HG03439 (cell line): Measurements from ENCODE around the gene HES6.
"Not testable (repeated sequence)": the region's sequence is repeated elsewhere in the genome, so short reads cannot be mapped to it uniquely, and the experiment has no call there.

Experiments
- ATAC-seq: cut with Tn5 transposase; IDR thresholded peaks from one replicate; pipeline ENCODE4 v1.9.1; 2021; ENCODE audit warnings: mild to moderate bottlenecking, moderate library complexity; ENCODE audit not compliant: unreplicated experiment

The HES6 gene

GRCh38 chr2:238274152-238274865, 34.5 kb upstream of the HES6 start:
- ATAC-seq: no peak

GRCh38 chr2:238273433-238273832, 33.6 kb upstream of the HES6 start:
- ATAC-seq: not testable (repeated sequence)

GRCh38 chr2:238272156-238272555, 32.3 kb upstream of the HES6 start:
- no peak for ATAC-seq

- not testable (repeated sequence) for ATAC-seq
Measured at GRCh38 chr2:238271686-238272085, 31.8 kb upstream of the HES6 start.

- ATAC-seq: no peak
Measured at GRCh38 chr2:238271061-238271554, 31.3 kb upstream of the HES6 start.

GRCh38 chr2:238270606-238271005, 30.8 kb upstream of the HES6 start:
- ATAC-seq: no peak

- no peak for ATAC-seq
Measured at GRCh38 chr2:238269741-238270140, 29.9 kb upstream of the HES6 start.

GRCh38 chr2:238267884-238268680, 28.2 kb upstream of the HES6 start:
- no peak for ATAC-seq

- ATAC-seq: no peak
Measured at GRCh38 chr2:238267341-238267710, 27.5 kb upstream of the HES6 start.

GRCh38 chr2:238265605-238266004, 25.8 kb upstream of the HES6 start:
- no peak for ATAC-seq

GRCh38 chr2:238264072-238264460, 24.2 kb upstream of the HES6 start:
- no peak for ATAC-seq

- no peak for ATAC-seq
Measured at GRCh38 chr2:238263204-238264071, 23.6 kb upstream of the HES6 start.

GRCh38 chr2:238262496-238263122, 22.8 kb upstream of the HES6 start:
- no peak for ATAC-seq

- ATAC-seq: no peak
Measured at GRCh38 chr2:238261718-238262375, 22.0 kb upstream of the HES6 start.

GRCh38 chr2:238260883-238261282, 21.0 kb upstream of the HES6 start:
- no peak for ATAC-seq

GRCh38 chr2:238259061-238260020, 19.5 kb upstream of the HES6 start:
- no peak for ATAC-seq

- ATAC-seq: no peak
Measured at GRCh38 chr2:238257786-238258700, 18.2 kb upstream of the HES6 start.

- ATAC-seq: peak; percentile 49
Measured at GRCh38 chr2:238256594-238257104, 16.8 kb upstream of the HES6 start.
